SK-N-SH (cell line): ENCODE measurements around the gene PBX3. TPM values are rescaled to one million over a fixed set of nuclear protein-coding genes. Genes with fewer than 3 reads are reported as not detected.

Source experiments
- CTCF ChIA-PET: fragments of 300-600, 350-600 bp; formaldehyde crosslinking; extraction: SDS; loops from one replicate; lab custom pipeline; 2021; lab: Yijun Ruan, JAX
- POLR2A ChIA-PET: fragments of 350-600 bp; sonication (Branson Sonifier 250); formaldehyde crosslinking; extraction: SDS; loops from one replicate; lab custom pipeline; 2020; ENCODE audit warnings: antibody characterized with exemption, inconsistent platforms; lab: Yijun Ruan, JAX
- DNase-seq: peaks from one replicate; pipeline ENCODE4 v3.0.0; 2012
- H2AFZ ChIP-seq: fragments of 200-600 bp; sonication (generic); 2 replicates; pipeline ENCODE4 v1.8.1; 2016; ENCODE audit warnings: antibody characterized with exemption, mild to moderate bottlenecking, low read depth
- H3F3A ChIP-seq: fragments of 200-600 bp; sonication (generic); replicated peaks from 2 replicates; pipeline ENCODE3; 2016; ENCODE audit warnings: antibody characterized with exemption, mild to moderate bottlenecking; ENCODE audit not compliant: insufficient read depth
- H3K27ac ChIP-seq, 2 experiments: fragments of 200-500 bp in 1 of 2; fragments of 200-600 bp in 1 of 2; sonication (Bioruptor generic) in 1 of 2; sonication (generic), shearing (Covaris generic) in 1 of 2; 2 replicates each; pipeline versions ENCODE4 v1.5.1 to v1.6.1; 2014 to 2016; ENCODE audit warnings: low read depth in 2 of 2, inconsistent platforms in 1 of 2, low read length in 1 of 2, mild to moderate bottlenecking in 1 of 2, mixed read lengths in 1 of 2
- H3K27me3 ChIP-seq: fragments of 200-600 bp; sonication (generic), shearing (Covaris generic); 2 replicates; pipeline ENCODE4 v1.6.1; 2016; ENCODE audit warnings: mixed run types; ENCODE audit not compliant: insufficient read depth
- H3K36me3 ChIP-seq, 2 experiments: fragments of 200-500 bp in 1 of 2; fragments of 200-600 bp in 1 of 2; sonication (Bioruptor generic) in 1 of 2; sonication (generic) in 1 of 2; replicated peaks in 1 of 2; 2 replicates each; pipeline versions ENCODE3 to v1.5.1; 2014 to 2016; ENCODE audit warnings: low read length in 1 of 2, mild to moderate bottlenecking in 1 of 2; ENCODE audit not compliant: insufficient read depth in 2 of 2, control insufficient read depth in 1 of 2
- H3K4me1 ChIP-seq, 2 experiments: fragments of 200-500 bp in 1 of 2; fragments of 200-600 bp in 1 of 2; sonication (Bioruptor generic) in 1 of 2; sonication (generic), shearing (Covaris generic) in 1 of 2; 2 replicates each; pipeline versions ENCODE4 v1.5.1 to v1.6.1; 2014 to 2016; ENCODE audit warnings: low read depth in 1 of 2, low read length in 1 of 2, mixed run types in 1 of 2; ENCODE audit not compliant: insufficient read depth in 2 of 2, control insufficient read depth in 1 of 2
- H3K4me2 ChIP-seq: fragments of 200-600 bp; sonication (generic), shearing (Covaris generic); 2 replicates; pipeline ENCODE4 v1.6.1; 2017; ENCODE audit warnings: mixed run types
- H3K4me3 ChIP-seq, 2 experiments: fragments of 200-500 bp in 1 of 2; fragments of 200-600 bp in 1 of 2; sonication (Bioruptor generic) in 1 of 2; sonication (generic), shearing (Covaris generic) in 1 of 2; 2 replicates each; pipeline versions ENCODE4 v1.5.1 to v1.8.1; 2014 to 2016; ENCODE audit warnings: low read depth in 2 of 2, inconsistent platforms in 1 of 2, low read length in 1 of 2, mild to moderate bottlenecking in 1 of 2, mixed read lengths in 1 of 2, moderate library complexity in 1 of 2
- H3K79me2 ChIP-seq: fragments of 200-600 bp; sonication (generic); 2 replicates; pipeline ENCODE4 v1.8.1; 2017; ENCODE audit warnings: mild to moderate bottlenecking; ENCODE audit not compliant: insufficient read depth
- H3K9ac ChIP-seq: fragments of 200-600 bp; sonication (generic); 2 replicates; pipeline ENCODE4 v1.6.1; 2017; ENCODE audit warnings: mixed run types
- H3K9me2 ChIP-seq: fragments of 200-600 bp; sonication (generic); 2 replicates; pipeline ENCODE4 v1.6.1; 2017; ENCODE audit warnings: mixed run types
- H3K9me3 ChIP-seq: fragments of 200-600 bp; sonication (generic); 2 replicates; pipeline ENCODE4 v1.6.1; 2017; ENCODE audit warnings: mixed run types, mild to moderate bottlenecking, moderate library complexity
- H4K20me1 ChIP-seq: fragments of 200-600 bp; sonication (generic); 2 replicates; pipeline ENCODE4 v1.6.1; 2017; ENCODE audit warnings: mild to moderate bottlenecking, mixed run types; ENCODE audit not compliant: insufficient read depth
- CHD2 ChIP-seq: fragments of 150-350 bp; IDR thresholded peaks from 2 replicates; pipeline ENCODE4 v1.6.1; 2018; ENCODE audit warnings: low read length; ENCODE audit not compliant: partially characterized antibody
- ELF1 ChIP-seq: IDR thresholded peaks from 2 replicates; pipeline ENCODE4 v1.4.0; 2012
- EP300 ChIP-seq, 2 experiments: IDR thresholded peaks; 2 replicates each; pipeline versions ENCODE4 v1.4.0 to v1.6.1; 2012; ENCODE audit warnings: borderline replicate concordance in 1 of 2, low read depth in 1 of 2, low read length in 1 of 2
- FOSL2 ChIP-seq: IDR thresholded peaks from 2 replicates; pipeline ENCODE4 v1.4.0; 2012; ENCODE audit warnings: low read depth, mild to moderate bottlenecking, moderate library complexity, borderline replicate concordance
- JUND ChIP-seq: IDR thresholded peaks from 2 replicates; pipeline ENCODE4 v1.4.0; 2012
- MEF2A ChIP-seq: IDR thresholded peaks from 2 replicates; pipeline ENCODE4 v1.4.0; 2012; ENCODE audit warnings: low read depth, borderline replicate concordance
- NFIC ChIP-seq: IDR thresholded peaks from 2 replicates; pipeline ENCODE4 v1.4.0; 2012; ENCODE audit warnings: borderline replicate concordance
- NRF1 ChIP-seq: IDR thresholded peaks from 2 replicates; pipeline ENCODE4 v1.6.1; 2012; ENCODE audit warnings: low read depth, mild to moderate bottlenecking, low read length
- RCOR1 ChIP-seq: fragments of 150-350 bp; IDR thresholded peaks from 2 replicates; pipeline ENCODE4 v1.6.1; 2017; ENCODE audit warnings: antibody characterized with exemption, low read length
- RFX5 ChIP-seq: IDR thresholded peaks from 2 replicates; pipeline ENCODE4 v1.6.1; 2012; ENCODE audit warnings: mild to moderate bottlenecking, improper control_type of control experiment, low read length
- RXRA ChIP-seq: IDR thresholded peaks from 2 replicates; pipeline ENCODE4 v1.4.0; 2012; ENCODE audit warnings: low read depth, mild to moderate bottlenecking, borderline replicate concordance
- SIN3A ChIP-seq: IDR thresholded peaks from 2 replicates; pipeline ENCODE4 v1.6.1; 2012; ENCODE audit warnings: low read depth, mild to moderate bottlenecking, low read length, moderate library complexity, borderline replicate concordance
- WGBS: methylation state at CpG from one replicate; pipeline ENCODE4 v1.1.6; 2017; ENCODE audit warnings: low lambda C conversion rate; 5-methylcytosine and 5-hydroxymethylcytosine counted together
- polyA plus RNA-seq, 3 experiments: library from polyadenylated mRNA; depleted of rRNA; stranded (reverse); fragments of >200 nt; gene quantifications; 2 replicates each; pipeline ENCODE4 v1.2.3, GENCODE V29; 2012
- TF ChIP-seq, protein P1 (sequence below): fragments of 150-350 bp; IDR thresholded peaks from 2 replicates; pipeline ENCODE4 v1.6.1; 2017; ENCODE audit warnings: antibody characterized with exemption, low read length, low read depth, borderline replicate concordance
- TF ChIP-seq, protein P2 (sequence below): IDR thresholded peaks from 2 replicates; pipeline ENCODE4; 2012
- TF ChIP-seq, protein P3 (sequence below): IDR thresholded peaks from 2 replicates; pipeline ENCODE4 v1.4.0; 2012; ENCODE audit warnings: low read depth, borderline replicate concordance
- TF ChIP-seq, protein P4 (sequence below): IDR thresholded peaks from 2 replicates; pipeline ENCODE4 v1.4.0; 2012; ENCODE audit warnings: low read depth
- TF ChIP-seq, protein P5 (sequence below): fragments of 150-350 bp; IDR thresholded peaks from 2 replicates; pipeline ENCODE4 v1.6.1; 2016; ENCODE audit warnings: mild to moderate bottlenecking, low read depth, low read length
- TF ChIP-seq, protein P6 (sequence below): fragments of 200-600 bp; sonication (generic); IDR thresholded peaks from 2 replicates; pipeline ENCODE4 v1.6.1; 2017; ENCODE audit warnings: antibody characterized with exemption, mild to moderate bottlenecking, moderate library complexity

Gene PBX3
- polyA plus RNA-seq, 1 of the 3 experiments (the other 2 are of a cell fraction) = 73.0 TPM

- POLR2A ChIA-PET = no interaction called here
- WGBS = 72% methylated on average over 2 of the region's 2 CpGs
- peak overlapping the region in 1 of 2 experiments; percentile 35; a peak in 1 of 4 replicates for H3K27ac ChIP-seq
- peak overlapping the region in 1 of 2 experiments; percentile 21; a peak in 1 of 4 replicates for H3K4me3 ChIP-seq
- peaks cover 94% of the 10 kb centered on the region for H3K79me2 ChIP-seq
- H4K20me1 ChIP-seq = peaks cover 38% of the 10 kb centered on the region
- peaks cover 14 to 56% of the 10 kb centered on the region in 2 experiments for H3K36me3 ChIP-seq
- no peak for DNase-seq
- H3K9me2 ChIP-seq = no peaks in the 10 kb centered on the region
- no peaks in the 10 kb centered on the region for H3K27me3 ChIP-seq
- H3K9ac ChIP-seq = no peak overlapping the region
- CTCF ChIA-PET = interaction anchor here (0.6 kb wide), 1 partner anchor 344 kb away, joined by 3 read pairs; no protein-coding TSS in a partner anchor
- H2AFZ ChIP-seq = no peak overlapping the region
- peaks cover 7% of the 10 kb centered on the region for H3F3A ChIP-seq
- H3K4me2 ChIP-seq = peak overlapping the region; percentile 44
- H3K9me3 ChIP-seq = no peaks in the 10 kb centered on the region
- TF ChIP-seq, protein P1, sequence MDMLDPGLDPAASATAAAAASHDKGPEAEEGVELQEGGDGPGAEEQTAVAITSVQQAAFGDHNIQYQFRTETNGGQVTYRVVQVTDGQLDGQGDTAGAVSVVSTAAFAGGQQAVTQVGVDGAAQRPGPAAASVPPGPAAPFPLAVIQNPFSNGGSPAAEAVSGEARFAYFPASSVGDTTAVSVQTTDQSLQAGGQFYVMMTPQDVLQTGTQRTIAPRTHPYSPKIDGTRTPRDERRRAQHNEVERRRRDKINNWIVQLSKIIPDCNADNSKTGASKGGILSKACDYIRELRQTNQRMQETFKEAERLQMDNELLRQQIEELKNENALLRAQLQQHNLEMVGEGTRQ = no peak
- no peak for TF ChIP-seq RXRA
- no peak for TF ChIP-seq NRF1
- no peak for TF ChIP-seq RCOR1
- TF ChIP-seq SIN3A = no peak
- TF ChIP-seq, protein P2, sequence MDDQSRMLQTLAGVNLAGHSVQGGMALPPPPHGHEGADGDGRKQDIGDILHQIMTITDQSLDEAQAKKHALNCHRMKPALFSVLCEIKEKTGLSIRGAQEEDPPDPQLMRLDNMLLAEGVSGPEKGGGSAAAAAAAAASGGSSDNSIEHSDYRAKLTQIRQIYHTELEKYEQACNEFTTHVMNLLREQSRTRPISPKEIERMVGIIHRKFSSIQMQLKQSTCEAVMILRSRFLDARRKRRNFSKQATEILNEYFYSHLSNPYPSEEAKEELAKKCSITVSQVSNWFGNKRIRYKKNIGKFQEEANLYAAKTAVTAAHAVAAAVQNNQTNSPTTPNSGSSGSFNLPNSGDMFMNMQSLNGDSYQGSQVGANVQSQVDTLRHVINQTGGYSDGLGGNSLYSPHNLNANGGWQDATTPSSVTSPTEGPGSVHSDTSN = no peak
- TF ChIP-seq, protein P3, sequence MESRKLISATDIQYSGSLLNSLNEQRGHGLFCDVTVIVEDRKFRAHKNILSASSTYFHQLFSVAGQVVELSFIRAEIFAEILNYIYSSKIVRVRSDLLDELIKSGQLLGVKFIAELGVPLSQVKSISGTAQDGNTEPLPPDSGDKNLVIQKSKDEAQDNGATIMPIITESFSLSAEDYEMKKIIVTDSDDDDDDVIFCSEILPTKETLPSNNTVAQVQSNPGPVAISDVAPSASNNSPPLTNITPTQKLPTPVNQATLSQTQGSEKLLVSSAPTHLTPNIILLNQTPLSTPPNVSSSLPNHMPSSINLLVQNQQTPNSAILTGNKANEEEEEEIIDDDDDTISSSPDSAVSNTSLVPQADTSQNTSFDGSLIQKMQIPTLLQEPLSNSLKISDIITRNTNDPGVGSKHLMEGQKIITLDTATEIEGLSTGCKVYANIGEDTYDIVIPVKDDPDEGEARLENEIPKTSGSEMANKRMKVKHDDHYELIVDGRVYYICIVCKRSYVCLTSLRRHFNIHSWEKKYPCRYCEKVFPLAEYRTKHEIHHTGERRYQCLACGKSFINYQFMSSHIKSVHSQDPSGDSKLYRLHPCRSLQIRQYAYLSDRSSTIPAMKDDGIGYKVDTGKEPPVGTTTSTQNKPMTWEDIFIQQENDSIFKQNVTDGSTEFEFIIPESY = no peak
- TF ChIP-seq EP300 (IDR thresholded peaks at IDR 0.05; ENCODE audit: borderline replicate concordance in 1 of 2, low read depth in 1 of 2, low read length in 1 of 2) = no peak
- TF ChIP-seq MEF2A = no peak
- no peak for TF ChIP-seq ELF1
- TF ChIP-seq, protein P4, sequence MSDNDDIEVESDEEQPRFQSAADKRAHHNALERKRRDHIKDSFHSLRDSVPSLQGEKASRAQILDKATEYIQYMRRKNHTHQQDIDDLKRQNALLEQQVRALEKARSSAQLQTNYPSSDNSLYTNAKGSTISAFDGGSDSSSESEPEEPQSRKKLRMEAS = no peak
- TF ChIP-seq RFX5 = no peak
- TF ChIP-seq, protein P5, sequence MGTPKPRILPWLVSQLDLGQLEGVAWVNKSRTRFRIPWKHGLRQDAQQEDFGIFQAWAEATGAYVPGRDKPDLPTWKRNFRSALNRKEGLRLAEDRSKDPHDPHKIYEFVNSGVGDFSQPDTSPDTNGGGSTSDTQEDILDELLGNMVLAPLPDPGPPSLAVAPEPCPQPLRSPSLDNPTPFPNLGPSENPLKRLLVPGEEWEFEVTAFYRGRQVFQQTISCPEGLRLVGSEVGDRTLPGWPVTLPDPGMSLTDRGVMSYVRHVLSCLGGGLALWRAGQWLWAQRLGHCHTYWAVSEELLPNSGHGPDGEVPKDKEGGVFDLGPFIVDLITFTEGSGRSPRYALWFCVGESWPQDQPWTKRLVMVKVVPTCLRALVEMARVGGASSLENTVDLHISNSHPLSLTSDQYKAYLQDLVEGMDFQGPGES = no peak
- TF ChIP-seq, protein P6, sequence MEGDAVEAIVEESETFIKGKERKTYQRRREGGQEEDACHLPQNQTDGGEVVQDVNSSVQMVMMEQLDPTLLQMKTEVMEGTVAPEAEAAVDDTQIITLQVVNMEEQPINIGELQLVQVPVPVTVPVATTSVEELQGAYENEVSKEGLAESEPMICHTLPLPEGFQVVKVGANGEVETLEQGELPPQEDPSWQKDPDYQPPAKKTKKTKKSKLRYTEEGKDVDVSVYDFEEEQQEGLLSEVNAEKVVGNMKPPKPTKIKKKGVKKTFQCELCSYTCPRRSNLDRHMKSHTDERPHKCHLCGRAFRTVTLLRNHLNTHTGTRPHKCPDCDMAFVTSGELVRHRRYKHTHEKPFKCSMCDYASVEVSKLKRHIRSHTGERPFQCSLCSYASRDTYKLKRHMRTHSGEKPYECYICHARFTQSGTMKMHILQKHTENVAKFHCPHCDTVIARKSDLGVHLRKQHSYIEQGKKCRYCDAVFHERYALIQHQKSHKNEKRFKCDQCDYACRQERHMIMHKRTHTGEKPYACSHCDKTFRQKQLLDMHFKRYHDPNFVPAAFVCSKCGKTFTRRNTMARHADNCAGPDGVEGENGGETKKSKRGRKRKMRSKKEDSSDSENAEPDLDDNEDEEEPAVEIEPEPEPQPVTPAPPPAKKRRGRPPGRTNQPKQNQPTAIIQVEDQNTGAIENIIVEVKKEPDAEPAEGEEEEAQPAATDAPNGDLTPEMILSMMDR = no peak
- TF ChIP-seq NFIC = no peak
- TF ChIP-seq JUND = no peak
- no peak for TF ChIP-seq CHD2
- no peak for TF ChIP-seq FOSL2
- H3K4me1 ChIP-seq = peaks cover 0 to 4% of the 10 kb centered on the region in 2 experiments; a peak in 2 of 4 replicates
Measured at GRCh38 chr9:125797930-125798329, 50.8 kb downstream of the PBX3 start.
